OCI-LY1 (cell line): ENCODE results near the gene GJA10.

Experiments
- H2AFZ ChIP-seq: fragments of 200-600 bp; sonication (generic), shearing (Covaris generic); 2 replicates; pipeline ENCODE4 v1.6.0; 2014; ENCODE audit warnings: antibody characterized with exemption, mild to moderate bottlenecking, low read length
- H3F3A ChIP-seq: fragments of 200-600 bp; sonication (generic), shearing (Covaris generic); 2 replicates; pipeline ENCODE4 v1.6.0; 2014; ENCODE audit warnings: mild to moderate bottlenecking, antibody characterized with exemption, low read length, moderate library complexity; ENCODE audit not compliant: insufficient read depth
- H3K27ac ChIP-seq: fragments of 200-600 bp; sonication (generic); 2 replicates; pipeline ENCODE4 v1.5.1; 2014; ENCODE audit warnings: low read length, mixed run types, mild to moderate bottlenecking, low read depth; ENCODE audit not compliant: poor library complexity, severe bottlenecking
- H3K27me3 ChIP-seq: fragments of 200-600 bp; sonication (generic); 2 replicates; pipeline ENCODE4 v1.6.0; 2014; ENCODE audit warnings: antibody characterized with exemption, mild to moderate bottlenecking, low read length, moderate library complexity; ENCODE audit not compliant: insufficient read depth
- H3K36me3 ChIP-seq: fragments of 200-600 bp; sonication (generic); 2 replicates; pipeline ENCODE4 v1.6.1; 2014; ENCODE audit warnings: mild to moderate bottlenecking, antibody characterized with exemption, low read length, moderate library complexity, mixed read lengths; ENCODE audit not compliant: insufficient read depth
- H3K4me1 ChIP-seq: fragments of 200-600 bp; sonication (generic); 2 replicates; pipeline ENCODE4 v1.5.1; 2014; ENCODE audit warnings: mild to moderate bottlenecking, low read length, moderate library complexity; ENCODE audit not compliant: insufficient read depth, severe bottlenecking
- H3K4me2 ChIP-seq: fragments of 200-600 bp; sonication (generic), shearing (Covaris generic); 2 replicates; pipeline ENCODE4 v1.6.1; 2014; ENCODE audit warnings: low read length
- H3K4me3 ChIP-seq: fragments of 200-600 bp; sonication (generic); 2 replicates; pipeline ENCODE4 v1.5.1; 2014; ENCODE audit warnings: low read length, low read depth, mild to moderate bottlenecking, mixed read lengths; ENCODE audit not compliant: poor library complexity, severe bottlenecking
- H3K79me2 ChIP-seq: fragments of 200-600 bp; shearing (Covaris generic); 2 replicates; pipeline ENCODE4 v1.6.1; 2016; ENCODE audit warnings: mixed run types, low read length, mixed read lengths; ENCODE audit not compliant: insufficient read depth
- H3K9ac ChIP-seq: fragments of 200-600 bp; sonication (generic), shearing (Covaris generic); 2 replicates; pipeline ENCODE4 v1.6.1; 2014; ENCODE audit warnings: mild to moderate bottlenecking, low read length, mixed read lengths
- H3K9me2 ChIP-seq: fragments of 200-600 bp; sonication (generic), shearing (Covaris generic); 2 replicates; pipeline ENCODE4 v1.6.1; 2014; ENCODE audit warnings: low read depth, mild to moderate bottlenecking, low read length, mixed read lengths
- H3K9me3 ChIP-seq: fragments of 200-600 bp; shearing (Covaris generic); 2 replicates; pipeline ENCODE4 v1.6.1; 2014; ENCODE audit warnings: low read length, mixed read lengths
- H4K20me1 ChIP-seq: fragments of 200-600 bp; sonication (generic), shearing (Covaris generic); 2 replicates; pipeline ENCODE4 v1.6.0; 2016; ENCODE audit warnings: mild to moderate bottlenecking, low read length; ENCODE audit not compliant: insufficient read depth
- EZH2 ChIP-seq: fragments of 200-600 bp; sonication (generic), shearing (Covaris generic); IDR thresholded peaks from 2 replicates; pipeline ENCODE4 v1.8.0; 2017; ENCODE audit warnings: borderline replicate concordance, mixed run types, mild to moderate bottlenecking, antibody characterized with exemption, low read length, moderate library complexity, mixed read lengths
- TF ChIP-seq, protein P1 (sequence below): fragments of 200-600 bp; sonication (generic), shearing (Covaris generic); IDR thresholded peaks from 2 replicates; pipeline ENCODE4 v1.5.1; 2017; ENCODE audit warnings: mild to moderate bottlenecking, antibody characterized with exemption, low read length, moderate library complexity, mixed read lengths

Gene GJA10

GRCh38 chr6:89925826-89926225 lies 31.6 kb downstream of the GJA10 start:
- H3K27ac ChIP-seq = no peak overlapping the region
- H3K4me2 ChIP-seq = no peak overlapping the region
- no peak overlapping the region for H3K4me3 ChIP-seq
- H3K79me2 ChIP-seq = no peaks in the 10 kb centered on the region
- no peaks in the 10 kb centered on the region for H4K20me1 ChIP-seq
- H3K36me3 ChIP-seq = peaks cover 42% of the 10 kb centered on the region
- no peak for TF ChIP-seq EZH2
- TF ChIP-seq, protein P1, sequence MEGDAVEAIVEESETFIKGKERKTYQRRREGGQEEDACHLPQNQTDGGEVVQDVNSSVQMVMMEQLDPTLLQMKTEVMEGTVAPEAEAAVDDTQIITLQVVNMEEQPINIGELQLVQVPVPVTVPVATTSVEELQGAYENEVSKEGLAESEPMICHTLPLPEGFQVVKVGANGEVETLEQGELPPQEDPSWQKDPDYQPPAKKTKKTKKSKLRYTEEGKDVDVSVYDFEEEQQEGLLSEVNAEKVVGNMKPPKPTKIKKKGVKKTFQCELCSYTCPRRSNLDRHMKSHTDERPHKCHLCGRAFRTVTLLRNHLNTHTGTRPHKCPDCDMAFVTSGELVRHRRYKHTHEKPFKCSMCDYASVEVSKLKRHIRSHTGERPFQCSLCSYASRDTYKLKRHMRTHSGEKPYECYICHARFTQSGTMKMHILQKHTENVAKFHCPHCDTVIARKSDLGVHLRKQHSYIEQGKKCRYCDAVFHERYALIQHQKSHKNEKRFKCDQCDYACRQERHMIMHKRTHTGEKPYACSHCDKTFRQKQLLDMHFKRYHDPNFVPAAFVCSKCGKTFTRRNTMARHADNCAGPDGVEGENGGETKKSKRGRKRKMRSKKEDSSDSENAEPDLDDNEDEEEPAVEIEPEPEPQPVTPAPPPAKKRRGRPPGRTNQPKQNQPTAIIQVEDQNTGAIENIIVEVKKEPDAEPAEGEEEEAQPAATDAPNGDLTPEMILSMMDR = no peak
- no peaks in the 10 kb centered on the region for H3K9me2 ChIP-seq
- H3K4me1 ChIP-seq = peaks cover 3% of the 10 kb centered on the region
- peaks cover 14% of the 10 kb centered on the region; the same call in 1 of the 2 replicates for H3F3A ChIP-seq
- H3K9ac ChIP-seq = no peak overlapping the region
- no peaks in the 10 kb centered on the region for H3K27me3 ChIP-seq
- H3K9me3 ChIP-seq = no peaks in the 10 kb centered on the region
- no peak overlapping the region for H2AFZ ChIP-seq

DNA sequence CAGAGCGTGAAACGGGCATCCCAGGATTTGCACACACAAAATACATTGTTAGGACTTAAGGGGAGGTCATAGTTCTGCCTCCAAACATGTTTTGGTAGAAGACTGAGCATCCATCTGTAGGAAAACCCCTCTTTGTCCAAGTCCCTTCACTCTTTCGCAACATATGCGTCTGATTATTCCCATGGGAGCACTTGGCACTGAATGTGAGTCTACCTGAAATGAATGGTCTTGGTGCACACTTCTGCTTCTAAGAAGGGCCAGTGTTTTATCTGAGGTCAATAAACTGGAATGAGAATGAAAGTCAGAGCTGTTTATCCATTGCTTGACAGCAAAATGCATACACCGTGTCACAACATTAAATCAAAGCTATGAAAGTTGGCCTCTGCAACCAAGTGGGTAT lies 33.0 kb downstream of the GJA10 start:
- Histone ChIP-seq H3K4me1 (peaks cover 3% of the 10 kb centered on the region), H3K9me2 (no peaks in the 10 kb centered on the region), H3K27ac (no peak overlapping the region), H3K36me3 (peaks cover 55% of the 10 kb centered on the region), H3K9me3 (no peaks in the 10 kb centered on the region), H3K4me2 (no peak overlapping the region), H3F3A (peaks cover 14% of the 10 kb centered on the region; the same call in 1 of the 2 replicates), H3K4me3 (no peak overlapping the region), H4K20me1 (no peaks in the 10 kb centered on the region), H3K27me3 (no peaks in the 10 kb centered on the region), H2AFZ (no peak overlapping the region), H3K79me2 (no peaks in the 10 kb centered on the region), H3K9ac (no peak overlapping the region)
- TF ChIP-seq, protein P1 = no peak
- TF ChIP-seq EZH2 = no peak

GRCh38 chr6:89927791-89928550 lies 33.7 kb downstream of the GJA10 start:
- H3K4me3 ChIP-seq = no peak overlapping the region
- no peaks in the 10 kb centered on the region for H3K79me2 ChIP-seq
- H3K9ac ChIP-seq = no peak overlapping the region
- no peaks in the 10 kb centered on the region for H4K20me1 ChIP-seq
- no peaks in the 10 kb centered on the region for H3K27me3 ChIP-seq
- H3F3A ChIP-seq = peaks cover 14% of the 10 kb centered on the region; the same call in 1 of the 2 replicates
- H3K27ac ChIP-seq = no peak overlapping the region
- TF ChIP-seq EZH2 = no peak
- TF ChIP-seq, protein P1 = no peak
- no peaks in the 10 kb centered on the region for H3K9me2 ChIP-seq
- H3K9me3 ChIP-seq = no peaks in the 10 kb centered on the region
- H2AFZ ChIP-seq = no peak overlapping the region
- H3K36me3 ChIP-seq = peaks cover 62% of the 10 kb centered on the region
- H3K4me1 ChIP-seq = peaks cover 3% of the 10 kb centered on the region
- H3K4me2 ChIP-seq = no peak overlapping the region
